GM19397 (cell line): ENCODE results near the gene SYTL3.
"Not testable (repeated sequence)": the region's sequence is repeated elsewhere in the genome, so short reads cannot be mapped to it uniquely, and the experiment has no call there.

Experiments used
- ATAC-seq: cut with Tn5 transposase; IDR thresholded peaks from one replicate; pipeline ENCODE4 v1.9.1; 2021; ENCODE audit warnings: mild to moderate bottlenecking, moderate library complexity; ENCODE audit not compliant: unreplicated experiment

SYTL3 gene

GRCh38 chr6:158786645-158787304 is 136.9 kb downstream of the SYTL3 start:
- ATAC-seq: no peak

GRCh38 chr6:158787395-158787794 is 137.5 kb downstream of the SYTL3 start:
- ATAC-seq: no peak

- no peak for ATAC-seq
Measured at GRCh38 chr6:158789115-158789917, 139.5 kb downstream of the SYTL3 start.

- no peak for ATAC-seq
Measured at GRCh38 chr6:158791274-158791855, 141.5 kb downstream of the SYTL3 start.

GRCh38 chr6:158792505-158792904 is 142.7 kb downstream of the SYTL3 start:
- not testable (repeated sequence) for ATAC-seq

- no peak for ATAC-seq
Measured at GRCh38 chr6:158793432-158793831, 143.6 kb downstream of the SYTL3 start.

- ATAC-seq: no peak
Measured at GRCh38 chr6:158795516-158795915, 145.7 kb downstream of the SYTL3 start.

- ATAC-seq: no peak
Measured at GRCh38 chr6:158796353-158796752, 146.5 kb downstream of the SYTL3 start.

GRCh38 chr6:158797331-158798310 is 147.8 kb downstream of the SYTL3 start:
- no peak for ATAC-seq

- ATAC-seq: no peak
Measured at GRCh38 chr6:158798311-158798710, 148.5 kb downstream of the SYTL3 start.

- ATAC-seq: no peak
Measured at GRCh38 chr6:158799051-158799792, 149.4 kb downstream of the SYTL3 start.

GRCh38 chr6:158801655-158802294 is 151.9 kb downstream of the SYTL3 start:
- no peak for ATAC-seq

- ATAC-seq: peak; percentile 68
Measured at GRCh38 chr6:158803733-158804143, 153.9 kb downstream of the SYTL3 start.

- ATAC-seq: no peak
Measured at GRCh38 chr6:158804207-158804606, 154.4 kb downstream of the SYTL3 start.

- ATAC-seq: no peak
Measured at GRCh38 chr6:158805698-158806377, 156.0 kb downstream of the SYTL3 start.

- no peak for ATAC-seq
Measured at GRCh38 chr6:158807515-158808441, 157.9 kb downstream of the SYTL3 start.

GRCh38 chr6:158808442-158808833 is 158.6 kb downstream of the SYTL3 start:
- no peak for ATAC-seq
